ENCODE results near the gene TNNI2.

DNA sequence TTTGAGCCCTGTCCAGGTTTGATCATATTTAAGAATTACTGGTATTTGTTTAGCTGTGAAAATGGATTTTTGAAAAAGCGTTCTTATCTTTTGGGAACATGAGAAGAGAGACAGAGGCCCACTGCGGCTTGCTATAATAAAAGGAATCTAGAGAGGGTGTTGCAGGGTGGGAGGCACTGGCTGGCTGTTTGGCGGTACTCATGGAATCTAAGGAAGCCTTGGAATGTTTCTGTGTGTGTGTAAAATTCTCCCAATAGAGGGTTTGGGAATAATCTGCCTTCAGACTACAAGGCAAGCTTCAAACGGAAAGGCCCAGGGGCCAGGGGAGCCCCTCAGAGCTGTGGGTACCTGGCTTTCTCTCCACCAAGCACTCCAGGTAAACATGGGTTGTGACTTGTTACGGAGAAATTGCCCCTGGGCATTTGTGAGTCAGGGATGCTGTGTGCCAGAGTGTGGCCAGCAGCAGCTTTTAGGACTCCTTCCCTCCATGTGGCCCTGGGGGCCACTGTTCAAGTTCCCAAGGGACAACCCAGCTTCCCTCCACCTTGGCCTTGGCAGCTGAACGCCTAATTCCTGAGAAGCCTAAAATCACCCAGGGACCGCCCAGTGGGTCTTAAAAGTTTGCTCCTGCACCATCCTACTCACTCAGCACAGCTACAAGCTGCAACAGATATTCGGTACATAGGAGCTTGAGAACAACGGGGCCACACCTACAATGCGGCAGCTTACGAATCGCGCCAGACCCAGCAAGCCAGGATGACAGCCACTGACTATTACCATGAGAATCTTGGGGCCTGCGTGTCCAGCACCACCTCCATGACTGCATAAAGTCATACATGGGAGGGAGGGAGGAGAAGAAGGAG, 18.1 kb upstream of the TNNI2 start:
- TF ChIP-seq, protein P1, sequence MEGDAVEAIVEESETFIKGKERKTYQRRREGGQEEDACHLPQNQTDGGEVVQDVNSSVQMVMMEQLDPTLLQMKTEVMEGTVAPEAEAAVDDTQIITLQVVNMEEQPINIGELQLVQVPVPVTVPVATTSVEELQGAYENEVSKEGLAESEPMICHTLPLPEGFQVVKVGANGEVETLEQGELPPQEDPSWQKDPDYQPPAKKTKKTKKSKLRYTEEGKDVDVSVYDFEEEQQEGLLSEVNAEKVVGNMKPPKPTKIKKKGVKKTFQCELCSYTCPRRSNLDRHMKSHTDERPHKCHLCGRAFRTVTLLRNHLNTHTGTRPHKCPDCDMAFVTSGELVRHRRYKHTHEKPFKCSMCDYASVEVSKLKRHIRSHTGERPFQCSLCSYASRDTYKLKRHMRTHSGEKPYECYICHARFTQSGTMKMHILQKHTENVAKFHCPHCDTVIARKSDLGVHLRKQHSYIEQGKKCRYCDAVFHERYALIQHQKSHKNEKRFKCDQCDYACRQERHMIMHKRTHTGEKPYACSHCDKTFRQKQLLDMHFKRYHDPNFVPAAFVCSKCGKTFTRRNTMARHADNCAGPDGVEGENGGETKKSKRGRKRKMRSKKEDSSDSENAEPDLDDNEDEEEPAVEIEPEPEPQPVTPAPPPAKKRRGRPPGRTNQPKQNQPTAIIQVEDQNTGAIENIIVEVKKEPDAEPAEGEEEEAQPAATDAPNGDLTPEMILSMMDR (IDR thresholded peaks at IDR 0.05) = no peak
- TF ChIP-seq EZH2 (IDR thresholded peaks at IDR 0.05; ENCODE audit: borderline replicate concordance, insufficient read depth, low read depth, low read length, poor library complexity, severe bottlenecking) = no peak
